GM19238 (cell line): ENCODE data around the gene MACROD1.

Source experiments
- DNase-seq: peaks from one replicate; pipeline ENCODE4 v3.0.0; 2011; ENCODE audit warnings: low spot score; ENCODE audit not compliant: insufficient read length

The MACROD1 gene

GRCh38 chr11:64165842-64166635 lies at the start of gene MACROD1:
TSS of gene MACROD1 (minus strand) at chr11:64166113. CDS start at chr11:64165994, 119 bp downstream.
- peak; percentile 78 for DNase-seq

- DNase-seq, result no peak
Observed at GRCh38 chr11:64211181-64211872, 45.4 kb upstream of the MACROD1 start.

- no peak for DNase-seq
Observed at GRCh38 chr11:64210301-64211020, 44.5 kb upstream of the MACROD1 start.

- no peak for DNase-seq
Observed at GRCh38 chr11:64209563-64209843, 43.6 kb upstream of the MACROD1 start.

GRCh38 chr11:64208796-64209562 lies 43.1 kb upstream of the MACROD1 start:
- DNase-seq, result no peak

- DNase-seq, result no peak
Observed at GRCh38 chr11:64208086-64208795, 42.3 kb upstream of the MACROD1 start.

GRCh38 chr11:64207256-64208085 lies 41.6 kb upstream of the MACROD1 start:
- DNase-seq, result peak; percentile 98

- DNase-seq, result peak; percentile 71
Observed at GRCh38 chr11:64206457-64207255, 40.7 kb upstream of the MACROD1 start, which contains the start of gene FERMT3. TSS of gene FERMT3 (plus strand) at chr11:64206721. CDS start at chr11:64207365, 644 bp downstream.

GRCh38 chr11:64204464-64204989 lies 38.6 kb upstream of the MACROD1 start:
- peak; percentile 67 for DNase-seq

- DNase-seq, result no peak
Observed at GRCh38 chr11:64204080-64204440, 38.1 kb upstream of the MACROD1 start.

GRCh38 chr11:64203421-64204079 lies 37.6 kb upstream of the MACROD1 start:
- DNase-seq, result no peak

- DNase-seq, result no peak
Observed at GRCh38 chr11:64202992-64203391, 37.1 kb upstream of the MACROD1 start.

GRCh38 chr11:64201543-64201942 lies 35.6 kb upstream of the MACROD1 start:
- DNase-seq, result no peak

GRCh38 chr11:64198511-64198910 lies 32.6 kb upstream of the MACROD1 start:
- DNase-seq, result no peak

GRCh38 chr11:64196626-64197025 lies 30.7 kb upstream of the MACROD1 start:
- DNase-seq, result no peak

GRCh38 chr11:64192434-64192833 lies 26.5 kb upstream of the MACROD1 start:
- no peak for DNase-seq

GRCh38 chr11:64186492-64187165 lies 20.7 kb upstream of the MACROD1 start:
- no peak for DNase-seq
